ENCODE data around the gene MAD1L1.

Gene MAD1L1

DNA sequence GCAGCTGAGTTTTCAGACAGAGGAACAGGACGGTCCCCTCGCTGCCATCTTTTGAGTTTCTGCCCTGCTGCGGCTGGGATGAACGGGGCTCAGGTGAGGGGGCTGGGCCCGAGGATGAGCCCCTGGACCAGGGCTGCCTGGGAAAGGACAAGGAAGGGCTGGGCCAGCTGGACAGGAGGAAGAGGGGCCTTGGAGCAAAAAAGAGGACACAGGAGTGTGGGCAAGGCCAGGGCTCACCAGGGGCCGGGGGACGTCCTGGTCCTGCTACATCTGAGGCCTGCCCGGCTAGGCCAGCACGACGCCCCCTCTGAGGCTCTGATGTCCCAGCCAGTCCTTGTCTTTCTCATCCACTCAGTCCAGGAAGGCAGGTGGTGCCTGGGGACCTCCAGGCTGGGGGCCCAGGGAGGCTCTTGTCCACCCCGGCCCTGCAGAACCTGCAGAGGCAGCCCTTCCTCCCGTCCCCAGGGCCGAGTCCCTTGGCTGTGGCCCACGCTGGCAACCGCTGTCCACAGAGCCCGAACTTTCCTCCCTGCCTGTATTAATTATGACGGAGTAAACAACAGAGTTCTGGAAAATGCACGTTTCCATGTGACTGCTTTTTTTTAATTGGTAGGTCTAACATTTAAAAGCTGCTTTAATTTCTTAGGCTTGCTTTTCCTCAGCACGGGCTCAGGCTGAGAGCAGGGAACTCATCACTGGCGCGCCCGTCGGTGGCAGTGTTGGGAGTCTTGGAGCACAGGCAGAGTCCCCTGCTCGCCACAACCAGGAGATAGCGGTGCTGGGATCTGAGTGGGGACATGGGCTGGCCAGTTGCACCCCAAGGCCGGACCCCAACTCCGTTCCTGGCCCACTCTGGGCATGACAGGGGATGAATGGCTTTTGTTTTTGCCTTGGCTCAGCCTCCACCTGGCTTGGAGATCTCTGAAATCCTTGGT, 375.0 kb downstream of the MAD1L1 start:
- DNase-seq = no peak

DNA sequence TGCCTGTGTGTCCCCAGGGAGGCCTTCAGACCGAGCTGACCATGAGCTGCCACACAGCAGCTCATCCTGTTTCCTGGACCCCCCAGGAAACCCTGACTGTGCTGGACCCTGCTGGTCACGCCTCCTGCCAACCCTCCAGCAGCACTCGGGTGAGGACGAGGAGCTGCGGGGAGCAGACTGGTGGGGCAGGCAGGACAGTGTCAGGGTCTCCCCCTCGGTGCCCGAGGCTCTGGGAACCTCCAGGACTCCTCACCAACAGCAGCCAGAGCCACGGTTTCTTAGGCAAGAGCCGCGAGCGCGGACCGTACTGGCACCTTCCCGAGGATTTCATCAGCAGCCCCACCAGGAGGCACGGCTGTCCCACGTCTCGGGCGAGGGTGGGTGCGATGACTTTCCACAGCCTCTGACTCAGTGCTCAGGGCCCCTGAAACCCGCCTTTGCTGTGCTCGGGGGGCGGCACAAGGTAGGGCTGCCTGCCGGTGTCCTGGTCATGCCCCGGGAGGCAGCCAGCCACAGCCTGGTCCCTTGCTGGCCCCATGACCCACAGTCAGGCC, 375.8 kb downstream of the MAD1L1 start:
- DNase-seq = no peak

DNA sequence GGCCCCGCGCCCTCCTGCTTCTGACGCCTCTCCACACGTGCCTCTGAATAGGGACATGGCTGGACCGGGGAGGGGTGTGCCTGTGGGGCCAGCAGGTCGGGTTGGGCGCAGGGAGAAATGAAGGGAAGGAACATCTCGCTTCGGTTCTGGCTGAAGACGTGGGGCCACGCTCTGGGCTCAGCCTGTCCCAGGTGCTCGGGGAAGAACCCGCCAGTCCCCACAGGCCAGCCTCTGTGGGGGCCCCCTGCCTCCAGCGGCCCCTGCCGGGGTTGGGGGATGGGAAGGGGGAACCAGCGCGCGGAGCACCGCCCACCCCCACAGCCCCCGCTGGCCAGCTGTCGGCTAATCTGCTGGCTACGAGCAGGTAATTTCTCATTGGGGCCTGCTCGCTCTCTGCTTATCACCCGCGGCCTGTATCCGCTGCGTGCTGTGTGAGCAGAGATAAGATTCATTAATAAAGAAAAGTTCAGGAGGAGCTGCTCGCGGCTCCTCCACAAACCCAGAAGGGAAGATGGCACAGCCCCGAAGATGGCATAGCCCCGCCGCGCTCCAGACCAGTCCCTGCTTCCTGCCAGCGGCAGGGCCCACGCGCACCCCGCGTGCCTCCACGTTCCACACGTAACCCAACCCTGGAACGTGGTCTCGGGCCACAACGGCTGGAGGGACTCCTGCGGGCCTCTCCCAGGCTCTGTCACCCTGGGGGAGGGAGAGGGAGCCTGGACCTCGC, 376.4 kb downstream of the MAD1L1 start:
- no peak for DNase-seq

DNA sequence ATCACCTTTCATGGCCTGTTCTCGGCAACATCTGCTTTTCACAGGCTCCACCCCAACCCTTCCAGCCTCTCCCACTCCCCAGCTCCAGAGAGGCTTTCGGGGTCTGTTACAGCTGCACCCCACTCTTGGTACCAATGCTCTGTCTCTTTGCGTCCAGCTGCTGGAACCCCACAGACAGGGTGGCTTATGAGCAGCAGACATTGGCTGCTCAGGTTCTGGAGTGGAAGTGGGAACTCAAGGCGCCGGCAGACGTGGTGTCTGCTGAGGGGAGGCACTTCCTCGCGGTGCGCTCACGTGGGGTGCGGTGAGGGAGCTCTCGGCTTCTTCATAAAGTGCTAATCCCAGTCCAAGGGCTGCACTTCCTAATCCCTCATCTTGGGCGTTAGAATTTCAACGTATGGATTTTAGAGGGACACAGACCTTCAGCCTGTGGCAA, 377.0 kb downstream of the MAD1L1 start:
- no peak for DNase-seq

DNA sequence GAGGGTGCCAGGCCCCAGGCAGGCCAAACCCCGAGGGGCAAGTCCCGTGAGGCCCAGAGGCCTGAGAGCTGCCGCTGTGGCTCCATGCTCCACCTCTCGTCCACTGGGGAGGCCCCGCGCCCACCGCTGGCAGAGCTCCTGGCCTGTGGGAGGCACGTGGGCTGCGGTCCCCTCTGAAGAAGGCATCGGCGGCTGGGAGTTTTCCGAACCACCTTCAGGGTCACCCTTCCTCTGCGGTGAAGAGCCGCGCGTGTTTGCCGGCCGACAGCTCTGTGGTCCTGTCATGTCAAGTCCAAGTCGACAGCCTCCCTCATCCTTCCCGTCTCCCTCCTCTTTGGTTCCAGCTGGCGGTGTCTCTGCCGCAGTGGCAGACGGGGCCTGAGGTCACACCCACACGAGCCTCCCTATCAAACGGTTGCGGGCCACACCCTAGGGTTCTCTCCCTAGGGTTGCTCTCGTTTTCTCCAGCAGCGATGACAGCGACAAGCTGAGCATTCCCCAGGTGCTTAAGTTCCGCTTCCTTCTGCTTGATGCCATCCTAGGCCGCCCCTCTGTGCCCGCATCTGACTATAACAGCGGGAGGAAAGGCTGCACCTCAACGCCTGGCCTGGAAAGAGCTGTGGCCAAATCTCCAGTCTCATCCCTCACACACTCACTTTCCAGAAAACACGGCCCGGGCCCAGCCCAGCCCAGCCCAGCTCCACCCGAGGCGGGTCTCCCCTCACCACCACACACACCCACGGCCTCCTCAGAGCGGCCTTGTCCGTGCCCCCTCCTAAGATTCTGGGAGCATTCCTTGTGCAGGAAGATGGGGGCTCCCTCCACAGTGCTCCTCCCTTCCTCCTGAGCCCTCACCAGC, 377.6 kb downstream of the MAD1L1 start:
- DNase-seq = no peak

DNA sequence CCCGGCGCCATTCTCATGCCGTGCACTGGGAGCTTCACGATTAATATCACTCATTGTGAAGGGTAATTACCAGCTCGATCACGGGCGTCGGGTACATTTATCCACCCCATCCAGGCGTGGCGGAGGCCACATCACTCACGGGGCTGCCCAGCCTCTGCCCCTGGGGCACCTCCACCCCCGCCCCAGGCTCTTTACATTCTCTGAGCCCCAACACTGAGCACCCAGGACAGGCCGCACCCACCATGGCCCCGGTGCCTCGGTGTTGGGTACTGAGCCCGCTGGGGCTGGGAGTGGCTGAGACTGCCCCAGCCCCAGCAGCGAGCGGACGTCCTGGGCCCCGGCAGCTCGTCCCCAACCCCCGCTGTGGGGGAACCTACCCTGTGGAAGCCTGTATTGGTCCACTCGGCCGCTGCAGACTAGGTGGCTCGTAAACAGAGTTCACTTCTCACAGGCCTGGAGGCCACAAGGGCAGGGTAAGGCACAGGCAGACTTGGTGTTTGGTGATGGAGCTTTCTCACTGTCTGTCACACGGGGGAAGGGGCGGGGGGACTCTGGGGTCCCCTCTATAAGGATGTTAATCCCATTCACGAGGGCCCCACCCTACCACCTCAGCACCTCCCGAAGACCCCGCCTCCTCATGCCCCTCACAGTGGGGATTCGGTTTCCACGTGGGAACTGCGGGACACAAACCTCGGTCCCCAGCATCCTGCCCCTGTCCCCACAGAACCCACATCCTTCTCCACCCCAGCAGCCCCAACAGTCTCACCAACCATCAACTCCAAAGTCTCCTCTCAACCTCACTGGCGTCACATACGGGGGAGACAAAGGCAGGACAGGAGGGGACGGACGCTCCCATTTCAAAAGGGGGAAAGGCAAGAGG, 378.5 kb downstream of the MAD1L1 start:
- DNase-seq = no peak

DNA sequence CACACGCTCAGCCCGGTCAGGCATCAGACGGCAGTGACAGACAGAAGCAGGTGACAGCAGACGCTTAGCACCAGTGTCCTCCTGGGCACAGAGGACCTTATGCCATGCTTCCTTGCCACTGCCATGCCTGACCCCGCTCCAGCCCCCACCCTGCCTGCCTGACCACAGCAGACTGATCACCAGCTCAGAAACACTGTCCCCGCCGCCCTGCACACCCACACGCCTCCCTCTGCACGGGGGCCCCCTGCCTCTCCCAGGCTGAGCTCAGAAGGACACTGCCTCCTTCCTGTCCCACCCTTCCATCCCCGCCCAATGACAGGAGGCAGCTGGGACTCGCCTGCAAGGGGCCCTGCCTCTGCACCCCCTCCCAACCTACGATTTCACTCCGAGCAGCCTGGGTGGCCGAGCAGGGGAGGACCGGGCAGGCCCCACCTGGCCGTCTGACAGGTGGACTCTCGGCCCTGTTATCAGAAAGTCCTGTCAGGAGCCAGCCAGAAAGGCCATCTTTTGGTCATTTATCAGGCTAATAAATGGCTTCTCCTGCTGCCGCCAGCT, 379.2 kb downstream of the MAD1L1 start:
- DNase-seq = no peak

DNA sequence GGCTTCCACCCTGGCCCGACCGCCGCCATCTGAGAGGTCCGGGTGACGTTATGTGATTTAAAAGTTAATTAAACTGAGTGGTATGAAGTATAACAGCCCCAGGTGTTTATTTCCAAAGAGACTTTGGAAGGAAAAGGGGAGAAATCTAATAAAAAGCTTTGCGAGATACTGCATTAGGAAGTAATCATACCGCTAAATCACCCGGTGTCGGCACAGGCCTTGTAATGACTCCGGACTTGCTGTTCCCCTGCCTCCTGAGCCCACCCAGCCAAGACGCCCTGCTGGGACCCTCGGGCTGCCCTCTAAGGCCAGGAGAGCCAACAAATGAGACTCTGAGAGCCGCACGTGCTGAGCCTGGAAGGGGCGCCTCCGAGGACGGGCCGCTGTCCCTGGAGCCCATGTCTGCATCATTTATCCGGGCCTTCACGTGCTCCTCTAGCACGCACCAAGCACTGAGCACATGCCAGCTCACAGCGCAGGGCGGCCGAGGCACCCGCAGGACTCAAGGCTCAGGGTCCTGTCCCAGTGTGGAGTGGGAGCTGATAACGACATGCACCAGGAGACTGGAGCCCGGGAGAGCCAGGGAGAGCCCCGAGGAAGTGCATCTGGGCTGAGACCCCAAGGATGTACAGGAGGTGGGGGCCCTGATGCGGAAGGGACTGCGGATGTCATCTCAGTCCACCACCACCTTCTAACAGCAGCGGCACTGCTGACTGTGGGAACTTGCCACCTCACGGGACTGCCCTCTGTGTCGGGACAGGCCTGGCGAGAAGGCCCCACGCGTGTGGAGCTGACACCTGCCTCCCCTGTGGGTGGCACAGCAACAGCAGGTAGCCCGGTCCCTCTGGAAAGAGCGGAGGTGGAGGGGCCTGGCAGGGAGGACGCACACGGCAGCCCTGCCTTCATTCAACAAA, 380.0 kb downstream of the MAD1L1 start:
- DNase-seq = no peak

DNA sequence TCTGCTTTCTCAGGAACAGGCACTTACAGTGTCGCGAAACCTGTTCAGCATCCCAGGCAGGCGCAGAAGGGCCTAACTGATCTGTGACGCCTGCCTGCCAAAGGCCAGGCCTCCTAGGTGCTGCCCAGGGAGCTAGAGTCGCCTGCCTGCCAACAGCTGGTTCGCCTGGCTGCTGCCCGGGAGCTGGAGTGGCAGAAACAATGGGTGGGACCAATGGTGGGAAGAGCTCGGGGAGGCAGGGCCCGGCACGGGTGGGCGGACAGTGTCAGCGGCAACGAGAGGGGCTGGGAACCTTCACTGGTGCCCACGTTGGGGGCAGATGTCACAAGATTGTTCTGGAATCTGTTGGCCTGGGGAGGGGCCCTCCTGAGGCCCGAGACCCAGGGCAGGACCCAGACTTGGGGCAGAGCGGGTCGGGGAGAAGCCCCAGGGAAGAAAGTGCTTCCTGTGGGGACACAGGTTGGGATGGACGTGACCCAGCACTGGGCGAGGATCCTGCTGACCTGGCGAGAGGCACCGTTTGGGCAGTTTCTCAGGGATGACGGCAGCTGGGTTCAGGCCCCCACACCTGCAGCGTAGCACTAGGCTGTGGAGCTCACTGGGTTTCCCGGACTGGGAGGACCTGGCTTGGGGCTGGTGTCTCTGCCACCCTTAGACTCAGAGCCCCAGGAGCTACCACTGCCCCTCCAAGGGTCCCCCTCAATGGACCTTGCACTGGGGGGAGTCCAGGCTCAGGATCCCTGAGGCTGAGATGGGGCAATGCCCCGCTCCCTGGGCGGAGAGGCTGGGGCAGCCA, 380.8 kb downstream of the MAD1L1 start:
- no peak for DNase-seq

DNA sequence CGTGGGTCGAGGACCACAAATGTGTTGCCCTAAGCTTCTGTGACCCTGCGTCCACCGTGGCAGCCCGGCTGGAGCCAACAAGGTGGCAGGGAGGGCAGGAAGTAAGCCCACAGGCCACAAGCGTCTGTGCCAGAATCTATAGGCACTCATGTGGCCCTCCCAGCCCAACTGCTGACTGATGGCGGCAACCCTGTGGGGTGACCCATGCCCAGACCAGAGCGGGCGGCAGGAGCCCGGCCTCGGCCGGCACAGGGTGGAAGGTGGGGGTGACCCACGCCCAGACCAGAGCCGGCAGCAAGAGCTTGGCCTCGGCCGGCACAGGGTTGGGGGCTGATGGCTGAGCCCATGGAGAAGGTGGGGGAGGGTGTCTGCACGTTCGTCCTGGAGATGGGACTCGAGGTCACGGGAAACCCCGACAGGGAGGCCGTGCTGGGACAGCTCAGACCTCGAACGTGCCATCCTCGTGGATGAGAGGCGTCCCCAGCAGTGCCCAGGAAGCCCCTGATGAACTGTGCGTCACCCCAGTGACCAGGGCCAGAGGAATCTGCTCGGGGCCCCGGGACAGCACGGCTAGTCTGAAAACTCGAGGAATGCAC, 381.7 kb downstream of the MAD1L1 start:
- DNase-seq = no peak

DNA sequence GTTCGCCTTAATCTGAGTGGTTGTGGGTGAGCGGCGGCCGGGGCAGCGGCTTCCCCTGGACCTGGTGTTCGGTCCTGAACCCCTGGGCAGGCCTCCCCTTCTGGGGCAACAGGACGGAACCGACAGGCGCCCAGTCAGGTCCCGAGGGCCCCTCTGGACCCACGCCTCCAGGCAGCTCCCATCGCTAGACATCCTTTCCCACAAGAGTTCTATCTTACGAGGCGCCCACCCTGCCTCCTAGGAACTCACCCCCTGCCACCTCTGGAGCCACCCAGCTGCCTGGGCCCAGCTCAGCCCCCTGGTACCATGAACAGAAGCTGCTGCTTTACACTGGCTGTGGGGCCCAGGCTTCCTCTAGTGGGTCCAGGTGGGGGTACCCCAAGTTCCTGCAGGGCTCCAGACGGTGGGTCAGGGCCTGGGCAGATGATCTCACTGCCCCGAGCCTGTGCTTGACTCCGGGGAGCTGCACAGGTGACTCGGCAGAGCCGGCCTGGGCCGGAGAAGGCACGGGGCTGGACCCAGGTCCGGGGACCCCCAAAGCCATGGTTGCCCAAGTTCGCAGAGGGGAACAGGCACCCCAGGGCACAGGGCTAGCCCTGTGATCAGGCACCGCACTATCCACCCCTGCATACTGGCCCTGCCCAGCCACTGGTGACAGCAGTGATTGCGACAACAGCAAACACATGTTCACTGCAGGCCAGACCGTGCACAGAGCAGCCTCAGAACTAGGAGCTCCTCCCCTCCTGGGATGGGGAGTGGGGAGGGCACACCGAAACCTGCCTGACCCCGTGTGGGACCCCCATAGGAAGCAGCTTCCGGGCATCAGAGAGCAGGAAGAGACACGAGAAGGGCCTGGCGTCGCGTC, 382.4 kb downstream of the MAD1L1 start:
- no peak for DNase-seq

DNA sequence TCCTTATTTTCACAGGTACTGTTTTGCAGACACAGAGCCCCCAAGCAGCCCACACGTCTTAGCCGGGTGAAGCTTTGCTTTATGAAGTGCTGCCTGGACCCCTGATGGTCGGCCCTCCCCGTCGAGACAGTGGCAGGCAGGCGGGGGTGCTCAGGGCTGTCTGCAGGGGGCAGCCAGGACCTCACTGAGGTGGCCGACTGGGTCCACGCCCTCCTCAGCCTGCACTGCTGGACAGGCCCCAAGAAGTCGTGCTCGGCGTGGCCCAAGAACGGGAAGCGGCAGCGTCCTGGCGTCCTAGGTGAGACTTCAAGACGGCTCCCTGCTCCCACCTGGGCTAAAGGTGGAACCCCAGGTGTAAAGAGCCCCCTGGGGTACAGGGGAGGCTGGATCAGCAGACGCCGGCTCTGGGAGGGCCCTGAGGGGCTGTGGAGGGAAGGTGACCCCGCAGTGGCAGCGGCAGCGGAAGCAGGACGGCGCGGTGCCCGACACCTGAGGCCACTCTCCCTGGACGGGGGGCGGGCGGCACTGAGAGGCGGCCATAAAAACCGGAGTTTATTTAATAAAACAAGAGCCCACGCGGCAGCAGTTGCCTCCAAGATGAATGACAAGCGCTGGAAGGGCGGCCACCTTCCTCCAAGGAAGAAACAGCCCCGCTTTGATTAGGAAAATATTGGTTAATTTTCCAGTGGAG, 383.2 kb downstream of the MAD1L1 start:
- no peak for DNase-seq

DNA sequence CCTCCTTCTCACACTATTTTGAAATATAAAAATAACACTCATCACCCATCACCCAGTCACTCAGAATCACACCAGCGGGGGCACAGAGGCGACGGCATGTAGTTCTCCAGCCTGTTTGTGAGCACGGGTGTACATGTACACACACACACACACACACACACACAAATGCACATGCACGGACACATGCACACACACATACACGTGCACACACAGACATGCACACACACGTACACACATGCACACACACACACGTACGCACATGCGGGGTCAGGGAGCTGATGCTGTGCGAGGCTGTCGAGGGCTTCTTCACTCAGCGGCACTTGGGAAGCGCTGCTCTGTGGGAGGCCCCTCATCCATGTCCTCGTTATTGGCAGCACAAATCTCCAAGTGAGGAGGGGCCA, 383.8 kb downstream of the MAD1L1 start:
- DNase-seq = no peak

DNA sequence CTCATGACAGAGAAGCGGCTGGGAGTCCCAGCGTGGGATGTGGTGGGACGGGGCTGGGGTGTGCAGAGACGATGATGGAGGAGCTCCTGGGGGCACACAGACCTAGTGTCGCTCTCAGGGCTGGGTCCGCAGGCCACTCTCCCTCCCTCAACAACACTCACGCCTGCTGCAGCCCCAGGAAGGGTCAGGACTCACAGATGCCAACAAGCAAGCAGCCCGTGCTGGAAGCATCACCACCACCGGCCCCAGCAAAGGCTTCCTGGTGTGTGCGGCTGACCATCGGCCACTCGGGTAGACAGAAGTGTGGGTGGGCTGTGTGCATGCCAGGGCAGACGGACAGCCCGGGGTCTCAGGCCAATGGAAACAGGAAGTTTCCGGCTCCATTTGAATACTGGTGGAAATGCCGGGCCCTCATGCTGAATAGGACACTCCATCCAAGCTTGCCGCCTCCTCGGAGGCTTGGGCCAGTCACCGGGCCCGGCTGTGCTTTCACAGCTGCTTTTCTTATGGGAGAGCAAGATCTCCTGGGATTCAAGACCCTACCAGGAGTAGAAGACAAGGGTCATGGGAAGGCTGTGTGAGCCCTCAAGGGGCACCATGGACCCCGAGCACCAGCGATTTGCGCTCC, 384.6 kb downstream of the MAD1L1 start:
- no peak for DNase-seq

DNA sequence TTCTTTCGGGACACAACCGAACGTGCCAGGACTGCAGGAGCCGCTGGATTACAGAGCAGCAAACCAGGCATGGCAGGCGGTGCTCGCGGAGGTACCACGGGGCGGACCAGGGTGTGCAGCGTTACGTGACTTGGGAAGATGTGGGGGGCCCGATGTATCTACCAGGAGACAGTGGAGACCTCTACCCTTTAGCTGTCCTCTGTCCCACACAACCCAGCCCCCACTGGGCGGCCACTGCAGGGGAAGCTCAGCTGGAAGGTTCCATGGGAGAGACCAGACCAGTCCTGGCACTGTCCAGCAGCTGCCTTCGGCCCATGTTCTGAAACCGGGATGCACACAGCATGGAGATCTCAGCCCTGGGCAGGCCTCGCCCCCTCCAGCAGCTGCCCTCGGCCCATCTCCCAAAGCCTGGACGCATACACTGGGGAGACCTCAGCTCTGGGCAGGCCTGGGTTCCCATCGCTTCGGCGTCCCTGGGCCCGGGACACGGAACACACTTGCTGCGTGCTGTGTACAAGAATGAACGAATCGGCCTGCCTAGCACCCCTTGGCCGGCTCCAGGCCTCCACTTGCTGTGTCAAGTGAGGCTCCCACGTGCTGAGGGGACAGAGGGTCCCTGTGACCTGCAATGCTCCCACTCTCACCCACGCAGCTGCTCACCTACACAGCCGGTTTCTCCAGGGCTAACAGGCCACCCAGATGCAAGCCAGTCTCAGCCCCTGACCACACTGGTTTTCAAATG, 385.3 kb downstream of the MAD1L1 start:
- DNase-seq = no peak

Data from anterior cingulate cortex (tissue), 58 donors.